ENCODE data around the gene ELOVL5. TPM values are rescaled to one million over a fixed set of nuclear protein-coding genes. Genes with fewer than 3 reads are reported as not detected.

The ELOVL5 gene
- total and polyA plus RNA-seq, 2 donors (not counting 1 experiment from before 2014, with no cell fraction given): 128 to 144 TPM

DNA sequence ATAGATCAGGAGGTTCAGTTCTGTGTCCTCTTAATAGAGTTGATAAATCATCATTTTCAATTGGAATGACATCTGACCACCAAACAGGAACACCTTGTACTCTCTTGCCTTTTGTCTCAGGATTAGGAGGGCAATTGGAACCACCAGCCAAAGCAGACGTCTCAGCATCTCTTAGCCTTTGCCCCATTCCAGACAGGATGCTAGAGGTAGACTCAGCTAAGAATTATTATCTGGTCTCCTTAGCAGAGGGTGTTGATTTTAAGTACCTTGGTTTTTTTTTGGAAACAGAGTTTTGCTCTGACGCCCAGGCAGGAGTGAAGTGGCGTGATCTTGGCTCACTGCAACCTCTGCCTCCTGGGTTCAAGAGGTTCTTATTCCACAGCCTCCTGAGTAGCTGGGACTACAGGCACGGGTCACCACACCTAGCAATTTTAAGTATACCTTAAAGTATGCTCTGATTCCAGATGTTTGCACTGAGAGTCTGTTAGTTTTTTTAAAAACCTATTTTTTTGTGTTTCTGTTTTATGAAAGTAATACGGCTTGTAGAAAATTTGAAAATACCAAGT lies 28.0 kb upstream of the ELOVL5 start:
- Histone ChIP-seq H3K9ac (ENCODE audit: low read length) (no peak overlapping the region), H3K27ac (ENCODE audit: low read length in 2 of 2) (no peak overlapping the region), H3K4me1 (ENCODE audit: control insufficient read depth in 2 of 2, insufficient read depth in 2 of 2, low read length in 2 of 2) (no peaks in the 10 kb centered on the region), H3K9me3 (ENCODE audit: control extremely low read depth in 1 of 3, control insufficient read depth in 2 of 3, insufficient read depth in 1 of 3, low read length in 2 of 3) (no peaks in the 10 kb centered on the region), H3K4me3 (ENCODE audit: control extremely low read depth in 1 of 5, extremely low read depth in 1 of 5, insufficient read depth in 1 of 5, low read depth in 2 of 5, low read length in 4 of 5) (no peak overlapping the region), H2AFZ (ENCODE audit: insufficient read depth, low read depth, low read length, poor library complexity, severe bottlenecking) (no peak overlapping the region), H3K36me3 (replicated peaks in 1 of 2; ENCODE audit: control extremely low read depth in 1 of 2, control insufficient read depth in 1 of 2, extremely low read depth in 1 of 2, insufficient read depth in 2 of 2, low read length in 1 of 2) (no peaks in the 10 kb centered on the region), H3K4me2 (replicated peaks; ENCODE audit: low read depth, low read length, poor library complexity, severe bottlenecking) (no peak overlapping the region), H4K20me1 (ENCODE audit: control insufficient read depth, insufficient read depth, low read length, poor library complexity, severe bottlenecking) (no peaks in the 10 kb centered on the region), H3K27me3 (replicated peaks in 1 of 4; ENCODE audit: control extremely low read depth in 1 of 4, control insufficient read depth in 3 of 4, insufficient read depth in 4 of 4, low read length in 3 of 4) (peaks cover 0 to 3% (median 0%) of the 10 kb centered on the region in 4 experiments), H3K79me2 (ENCODE audit: control insufficient read depth, insufficient read depth, low read length) (no peaks in the 10 kb centered on the region)
- Mint-ChIP-seq H3K27ac (no peak overlapping the region), H3K4me3 (no peak overlapping the region), H3K9me3 (ENCODE audit: insufficient read depth) (no peaks in the 10 kb centered on the region), H3K4me1 (no peaks in the 10 kb centered on the region), H3K27me3 (no peaks in the 10 kb centered on the region)
- intact Hi-C loops (cut with micrococcal nuclease): no loop called here
- ChIA-PET POLR2A (no interaction called here), CTCF (no interaction called here)
- WGBS (ENCODE audit: insufficient coverage): 100% methylated on average over 1 of the region's 5 CpGs
- DNase-seq (no peak), ATAC-seq (ENCODE audit: low read depth) (no peak)
- TF ChIP-seq EZH2 (IDR thresholded peaks at IDR 0.05; ENCODE audit: borderline replicate concordance, insufficient read depth, low read depth, low read length, poor library complexity, severe bottlenecking) (no peak), CTCF (IDR thresholded peaks at IDR 0.05) (no peak)

- H3K4me3 ChIP-seq (ENCODE audit: control extremely low read depth in 1 of 5, extremely low read depth in 1 of 5, insufficient read depth in 1 of 5, low read depth in 2 of 5, low read length in 4 of 5): no peak overlapping the region
- no peaks in the 10 kb centered on the region for H3K9me3 ChIP-seq (ENCODE audit: control extremely low read depth in 1 of 3, control insufficient read depth in 2 of 3, insufficient read depth in 1 of 3, low read length in 2 of 3)
- H3K79me2 ChIP-seq (ENCODE audit: control insufficient read depth, insufficient read depth, low read length): no peaks in the 10 kb centered on the region
- H3K27me3 ChIP-seq (replicated peaks in 1 of 4; ENCODE audit: control extremely low read depth in 1 of 4, control insufficient read depth in 3 of 4, insufficient read depth in 4 of 4, low read length in 3 of 4): peaks cover 0 to 3% (median 0%) of the 10 kb centered on the region in 4 experiments
- intact Hi-C loops (cut with micrococcal nuclease): no loop called here
- ChIA-PET POLR2A (no interaction called here), CTCF (no interaction called here)
- H3K4me2 ChIP-seq (replicated peaks; ENCODE audit: low read depth, low read length, poor library complexity, severe bottlenecking): no peak overlapping the region
- no peaks in the 10 kb centered on the region for H3K4me1 Mint-ChIP-seq
- DNase-seq (no peak), ATAC-seq (ENCODE audit: low read depth) (no peak)
- H3K27ac Mint-ChIP-seq: no peak overlapping the region
- no peaks in the 10 kb centered on the region for H3K27me3 Mint-ChIP-seq
- TF ChIP-seq CTCF (IDR thresholded peaks at IDR 0.05) (no peak), EZH2 (IDR thresholded peaks at IDR 0.05; ENCODE audit: borderline replicate concordance, insufficient read depth, low read depth, low read length, poor library complexity, severe bottlenecking) (no peak)
- H3K9ac ChIP-seq (ENCODE audit: low read length): no peak overlapping the region
- no peaks in the 10 kb centered on the region for H3K9me3 Mint-ChIP-seq (ENCODE audit: insufficient read depth)
- no peak overlapping the region for H3K27ac ChIP-seq (ENCODE audit: low read length in 2 of 2)
- H2AFZ ChIP-seq (ENCODE audit: insufficient read depth, low read depth, low read length, poor library complexity, severe bottlenecking): no peak overlapping the region
- no peaks in the 10 kb centered on the region for H4K20me1 ChIP-seq (ENCODE audit: control insufficient read depth, insufficient read depth, low read length, poor library complexity, severe bottlenecking)
- no peak overlapping the region for H3K4me3 Mint-ChIP-seq
- H3K36me3 ChIP-seq (replicated peaks in 1 of 2; ENCODE audit: control extremely low read depth in 1 of 2, control insufficient read depth in 1 of 2, extremely low read depth in 1 of 2, insufficient read depth in 2 of 2, low read length in 1 of 2): no peaks in the 10 kb centered on the region
- no peaks in the 10 kb centered on the region for H3K4me1 ChIP-seq (ENCODE audit: control insufficient read depth in 2 of 2, insufficient read depth in 2 of 2, low read length in 2 of 2)
Measured at GRCh38 chr6:53375847-53376246, 27.1 kb upstream of the ELOVL5 start.
